Left lobe of liver (tissue), 2 donors: Measurements from ENCODE around the gene SEC63. TPM values are rescaled to one million over a fixed set of nuclear protein-coding genes. Genes with fewer than 3 reads are reported as not detected.
A peak's percentile ranks its signal among the peaks of the same experiment; 100 is the strongest.

Experiments
- ATAC-seq: fragments of 200-7000 bp; cut with Tn5 transposase; one replicate; pipeline ENCODE4 v1.9.1; 2020; ENCODE audit warnings: mild to moderate bottlenecking, moderate library complexity
- DNase-seq: peaks from one replicate; pipeline ENCODE4 v3.0.0-alpha.2; 2020; ENCODE audit warnings: low spot score
- total RNA-seq: library from RNA; stranded (reverse); gene quantifications from one replicate; pipeline ENCODE4 v1.2.1, GENCODE V29; 2021
- donor health status: DM: no; HTN: no; CAD: no; lungs with moderate emphysema.
- donor health status: DM: no; HTN: yes; CAD: no.

SEC63 gene
- total RNA-seq, 1 donor from 2014 or later: 77.3 TPM

DNA sequence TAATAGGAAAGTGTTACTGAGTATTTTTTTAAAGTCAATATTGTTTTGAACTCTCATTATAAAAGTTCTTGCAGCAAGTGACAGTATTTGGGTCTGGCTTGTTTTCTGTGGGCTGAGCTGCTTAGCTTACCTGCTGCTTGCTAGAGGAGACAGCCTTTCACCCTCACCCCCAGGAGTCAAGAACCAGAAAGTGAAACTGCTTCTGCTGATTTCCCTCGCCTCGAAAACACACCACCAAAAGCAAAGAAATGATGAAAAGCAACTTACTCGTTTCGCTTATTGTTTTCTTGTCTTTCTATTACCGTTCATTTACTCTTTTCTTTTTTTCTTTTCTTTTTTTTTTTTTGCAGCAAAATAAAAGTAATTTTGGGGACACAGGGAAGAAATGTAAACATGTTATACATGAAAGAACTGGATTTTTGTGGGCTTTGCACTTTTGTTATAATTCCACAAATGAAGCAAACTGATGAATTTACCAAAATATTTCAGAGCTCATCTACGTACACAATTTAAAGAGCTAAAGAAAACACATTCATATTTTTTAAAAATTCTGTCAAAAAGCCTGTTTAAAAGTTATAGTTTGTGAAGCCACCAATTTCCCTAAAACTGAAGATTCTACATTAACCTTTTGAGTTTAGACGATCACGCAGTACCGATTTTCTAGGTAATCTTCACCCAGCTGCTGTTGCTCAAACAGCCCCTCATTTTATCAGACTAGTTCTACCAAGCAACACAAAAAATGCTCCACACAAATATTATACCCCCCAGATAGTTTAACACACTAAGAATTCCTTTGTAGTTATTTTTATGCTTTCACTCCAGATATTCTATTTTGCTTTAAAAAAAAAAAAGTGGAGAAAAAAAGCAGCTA, 135.6 kb downstream of the SEC63 start:
- ATAC-seq: peak; percentile 38
- DNase-seq: no peak

- ATAC-seq (no peak), DNase-seq (no peak)
Measured at GRCh38 chr6:107821591-107821990, 136.4 kb downstream of the SEC63 start.

GRCh38 chr6:107820338-107821261, 137.4 kb downstream of the SEC63 start:
- DNase-seq (no peak), ATAC-seq (peak; percentile 3)

DNA sequence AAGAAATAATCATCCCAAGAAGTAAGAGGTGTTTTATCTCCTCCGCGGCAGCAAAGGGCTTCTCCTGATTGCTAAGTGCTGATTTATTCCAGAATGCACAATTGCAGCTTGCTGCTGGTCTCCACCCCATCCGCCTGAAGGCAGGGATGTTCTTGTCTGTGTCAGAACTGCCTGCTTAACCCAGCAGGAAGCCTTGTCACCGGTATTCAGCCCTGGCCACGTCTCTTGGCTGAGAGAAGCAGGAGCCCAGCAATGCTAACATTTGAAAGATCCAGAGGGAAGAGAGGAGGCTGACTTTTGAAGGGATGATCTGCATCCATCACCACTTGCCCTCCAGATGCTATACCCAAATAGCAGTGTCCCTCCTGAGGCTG, 138.1 kb downstream of the SEC63 start:
- no peak for ATAC-seq
- DNase-seq: no peak

DNA sequence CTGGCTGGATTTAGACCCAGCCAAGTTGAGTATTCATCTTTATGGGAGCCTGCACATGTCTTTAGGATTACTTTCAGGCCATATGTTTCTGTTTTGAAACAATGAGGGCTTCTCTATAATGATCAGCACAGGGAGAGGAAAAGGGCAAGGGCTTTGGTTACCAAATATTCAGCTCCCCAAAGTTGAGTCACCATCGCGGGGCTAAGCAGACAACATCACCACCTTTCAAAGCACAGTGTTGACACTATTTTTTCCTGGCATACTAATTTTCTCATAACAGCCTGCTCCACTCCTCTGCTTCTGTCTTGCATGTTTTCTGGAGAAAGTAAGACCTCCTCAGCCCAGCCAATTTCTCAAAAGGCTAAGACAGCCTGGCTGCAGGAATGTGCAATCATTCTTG, 138.8 kb downstream of the SEC63 start:
- DNase-seq (no peak), ATAC-seq (no peak)

DNA sequence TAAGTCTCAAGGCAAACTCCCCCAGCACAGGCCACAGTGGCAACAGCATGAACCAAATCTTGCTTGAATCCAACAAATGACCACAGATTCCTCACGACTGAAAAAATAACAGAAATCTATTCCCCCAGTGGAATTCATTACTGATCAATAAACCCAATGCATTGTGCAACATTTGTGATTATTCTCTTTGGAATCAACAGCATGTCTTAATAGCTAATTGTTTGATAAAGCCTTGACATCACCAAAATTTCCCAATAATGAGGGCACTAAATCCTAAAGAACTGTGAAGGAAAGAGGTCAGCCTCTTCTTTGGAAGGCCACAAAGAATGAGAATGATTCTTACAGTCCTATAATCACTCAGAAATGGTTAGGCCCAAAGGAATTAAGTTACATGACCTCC, 139.7 kb downstream of the SEC63 start:
- ATAC-seq: no peak
- no peak for DNase-seq

DNA sequence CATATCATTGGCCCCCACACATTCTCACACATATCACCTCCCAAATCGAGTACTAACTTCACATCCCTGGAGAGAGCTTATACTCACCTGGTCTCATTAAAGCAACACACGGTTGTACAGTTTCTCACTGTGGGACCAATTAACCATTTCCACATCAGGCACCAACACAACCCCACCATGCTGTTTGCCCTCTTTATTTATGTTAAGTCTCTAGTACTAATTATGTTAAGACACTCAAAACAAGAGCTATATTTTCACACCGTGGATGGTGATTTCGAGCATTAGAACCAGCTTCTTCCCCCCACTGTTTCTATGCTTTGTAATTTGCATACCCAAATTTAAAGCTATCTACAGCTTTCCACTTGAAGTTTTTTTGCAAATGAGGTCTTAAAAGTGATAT, 140.2 kb downstream of the SEC63 start:
- no peak for DNase-seq
- no peak for ATAC-seq

Other genes with a start within 250 kb of the SEC63 start
- 1.1 TPM for gene SCML4, start 133.9 kb downstream of the SEC63 start, total RNA-seq
- gene OSTM1, start 116.5 kb upstream of the SEC63 start, total RNA-seq: 18.9 TPM
- gene NR2E1, start 207.8 kb upstream of the SEC63 start, total RNA-seq: not detected